Right kidney (tissue), 1 donor: ENCODE measurements around the gene FAM25A.

Experiments
- DNase-seq: peaks from one replicate; pipeline ENCODE4 v3.0.0-alpha.2; 2016

FAM25A gene

DNA sequence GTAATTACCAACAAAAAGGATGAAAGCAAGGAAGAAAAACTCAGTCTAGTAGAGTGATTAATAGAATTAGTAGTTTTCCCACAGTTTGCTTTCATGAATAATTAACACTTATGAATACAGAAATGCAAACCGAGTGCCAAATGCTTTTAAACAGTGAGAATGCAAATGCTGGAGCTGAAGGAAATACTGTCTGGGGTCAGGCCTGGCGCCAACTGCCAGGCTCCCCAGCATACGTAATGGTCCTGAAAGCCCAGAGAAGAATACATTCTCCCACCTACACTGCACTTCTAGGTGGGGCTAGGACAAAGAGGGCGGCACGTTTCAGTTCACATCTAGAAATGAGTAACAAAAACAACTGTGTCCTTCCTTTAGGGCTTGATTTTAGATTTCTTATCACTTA is 44.6 kb downstream of the FAM25A start:
- DNase-seq: no peak

DNA sequence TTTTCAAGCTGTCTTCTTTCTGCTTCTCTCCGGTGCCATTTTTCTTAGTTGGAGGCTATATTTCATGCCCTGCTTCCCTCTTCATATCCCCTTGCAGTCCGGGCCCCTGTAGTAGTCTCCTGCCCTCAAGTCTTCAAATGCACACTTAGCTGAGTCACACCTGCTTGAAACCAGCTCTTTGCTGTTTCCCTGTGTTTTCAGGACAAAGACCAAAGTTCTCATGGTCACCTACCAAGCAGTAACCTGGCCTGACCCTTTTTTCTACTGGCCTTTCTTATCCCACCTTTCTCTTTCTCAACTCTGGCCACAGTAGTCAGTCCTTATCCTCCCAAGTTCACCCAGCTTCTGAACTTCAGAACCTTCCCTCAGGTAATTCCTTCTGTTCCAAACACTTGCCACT is 46.1 kb downstream of the FAM25A start:
- DNase-seq: no peak

DNA sequence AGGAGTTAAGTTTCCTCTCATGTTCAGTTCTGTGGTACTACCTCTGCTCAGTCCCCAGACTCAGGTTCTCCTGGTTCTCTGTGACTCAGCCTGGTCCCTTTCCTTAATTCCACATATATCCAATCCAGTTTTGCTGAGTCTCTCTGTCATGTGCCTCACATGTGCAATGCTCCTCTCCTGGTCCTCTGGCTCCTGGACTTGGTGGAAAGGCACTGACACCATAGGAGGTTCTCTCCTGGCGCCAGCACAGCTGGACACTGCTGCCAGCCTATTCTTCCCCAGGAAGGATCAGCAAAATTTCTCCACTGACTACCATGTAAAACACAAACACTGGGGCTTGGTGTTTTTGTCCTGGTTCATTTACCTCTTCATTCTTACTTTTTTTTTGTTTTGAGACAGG is 46.8 kb downstream of the FAM25A start:
- no peak for DNase-seq

DNA sequence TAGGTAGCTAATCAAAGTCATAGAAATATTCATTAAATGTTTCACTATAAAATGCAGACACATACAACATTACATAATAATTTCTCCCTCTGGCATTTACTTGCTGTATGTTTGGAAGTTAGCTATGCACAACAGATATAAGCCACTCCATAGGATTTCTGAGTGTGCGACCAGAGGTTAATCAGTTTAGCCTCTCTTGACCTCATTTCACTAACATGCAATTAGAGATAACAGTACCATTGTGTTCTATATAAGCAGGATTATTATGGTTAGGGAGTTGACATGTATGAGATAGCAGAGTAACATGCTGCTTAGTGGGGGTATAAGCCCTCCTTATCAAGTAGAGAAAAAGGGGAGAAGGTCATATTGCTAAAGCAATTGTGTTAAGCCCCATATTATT is 48.2 kb downstream of the FAM25A start:
- DNase-seq: no peak

DNA sequence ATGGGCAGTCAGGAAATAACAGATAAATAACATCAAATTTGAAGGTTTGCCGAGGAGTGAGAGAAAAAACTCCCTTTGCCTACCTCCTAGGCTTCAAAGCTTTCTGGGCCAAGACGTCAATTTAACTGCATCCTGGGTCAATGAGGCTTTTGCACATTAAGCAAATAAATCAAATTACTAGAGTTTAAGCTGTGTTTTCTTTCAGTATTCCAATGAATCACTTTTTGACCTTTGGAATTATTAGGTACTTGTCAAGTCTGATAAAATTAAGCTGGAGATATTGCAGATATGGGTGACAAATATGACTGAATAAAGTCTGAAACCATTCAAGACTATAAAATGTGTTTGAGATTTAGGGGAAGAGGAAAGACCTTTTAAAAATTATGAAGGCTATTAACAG is 52.4 kb downstream of the FAM25A start:
- DNase-seq: no peak
